Measurements from ENCODE around the gene PCGF6. TPM values are rescaled to one million over a fixed set of nuclear protein-coding genes. Genes with fewer than 3 reads are reported as not detected.

PCGF6 gene
- total RNA-seq, 1 donor from 2014 or later: 5.4 TPM

DNA sequence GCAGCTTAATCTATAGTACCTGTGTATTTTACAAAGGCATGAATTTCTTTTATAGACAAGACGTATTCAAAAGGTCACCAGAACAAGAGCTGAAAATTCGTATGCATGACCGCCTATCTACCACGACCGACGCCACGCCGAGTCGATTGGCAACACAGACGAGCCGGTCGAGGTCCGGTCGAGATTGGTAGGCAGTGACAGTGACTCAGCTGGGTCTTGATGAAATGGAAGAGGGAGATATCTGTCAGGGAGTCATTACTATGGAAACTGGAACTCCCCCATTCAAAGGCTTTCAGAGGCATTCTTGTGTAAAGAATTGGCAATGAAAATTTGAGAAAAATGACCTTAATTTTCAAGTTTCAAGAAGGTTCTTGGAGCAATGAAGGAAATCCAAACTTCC, 43.2 kb upstream of the PCGF6 start:
- Histone ChIP-seq H3K36me3 (peaks cover 53% of the 10 kb centered on the region), H3K27ac (replicated peaks) (no peak overlapping the region), H3K4me1 (peaks cover 56% of the 10 kb centered on the region), H3K9me3 (replicated peaks) (no peaks in the 10 kb centered on the region), H3K27me3 (ENCODE audit: low read depth) (no peaks in the 10 kb centered on the region), H3K4me3 (peak overlapping the region; percentile 88)
- DNase-seq: no peak
- intact Hi-C loops (cut with micrococcal nuclease): no loop called here
- TF ChIP-seq, protein P1, sequence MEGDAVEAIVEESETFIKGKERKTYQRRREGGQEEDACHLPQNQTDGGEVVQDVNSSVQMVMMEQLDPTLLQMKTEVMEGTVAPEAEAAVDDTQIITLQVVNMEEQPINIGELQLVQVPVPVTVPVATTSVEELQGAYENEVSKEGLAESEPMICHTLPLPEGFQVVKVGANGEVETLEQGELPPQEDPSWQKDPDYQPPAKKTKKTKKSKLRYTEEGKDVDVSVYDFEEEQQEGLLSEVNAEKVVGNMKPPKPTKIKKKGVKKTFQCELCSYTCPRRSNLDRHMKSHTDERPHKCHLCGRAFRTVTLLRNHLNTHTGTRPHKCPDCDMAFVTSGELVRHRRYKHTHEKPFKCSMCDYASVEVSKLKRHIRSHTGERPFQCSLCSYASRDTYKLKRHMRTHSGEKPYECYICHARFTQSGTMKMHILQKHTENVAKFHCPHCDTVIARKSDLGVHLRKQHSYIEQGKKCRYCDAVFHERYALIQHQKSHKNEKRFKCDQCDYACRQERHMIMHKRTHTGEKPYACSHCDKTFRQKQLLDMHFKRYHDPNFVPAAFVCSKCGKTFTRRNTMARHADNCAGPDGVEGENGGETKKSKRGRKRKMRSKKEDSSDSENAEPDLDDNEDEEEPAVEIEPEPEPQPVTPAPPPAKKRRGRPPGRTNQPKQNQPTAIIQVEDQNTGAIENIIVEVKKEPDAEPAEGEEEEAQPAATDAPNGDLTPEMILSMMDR (IDR thresholded peaks at IDR 0.05; ENCODE audit: borderline replicate concordance): no peak

DNA sequence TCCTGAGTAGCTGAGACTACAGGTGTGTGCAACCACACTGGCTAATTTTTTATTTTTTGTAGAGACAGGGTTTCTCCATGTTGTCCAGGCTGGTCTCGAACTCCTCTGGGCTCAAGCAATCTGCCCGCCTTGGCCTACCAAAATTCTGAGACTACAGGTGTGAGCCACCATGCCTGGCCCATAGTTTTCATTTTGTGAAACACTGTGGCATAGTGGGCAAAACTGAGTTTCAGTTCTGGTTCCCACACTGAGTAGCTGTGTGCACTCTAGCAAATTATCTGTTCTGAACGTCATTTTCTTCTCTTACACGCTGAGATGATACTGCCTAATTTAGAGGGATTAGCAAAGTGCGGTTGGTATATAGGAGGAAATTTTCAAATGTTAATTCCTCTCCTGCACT, 31.8 kb upstream of the PCGF6 start:
- TF ChIP-seq, protein P1 (IDR thresholded peaks at IDR 0.05; ENCODE audit: borderline replicate concordance): no peak
- no peak overlapping the region for H3K27ac ChIP-seq (replicated peaks)
- H3K4me1 ChIP-seq: no peaks in the 10 kb centered on the region
- DNase-seq: no peak
- intact Hi-C loops (cut with micrococcal nuclease): no loop called here
- H3K36me3 ChIP-seq: peaks cover 85% of the 10 kb centered on the region
- no peaks in the 10 kb centered on the region for H3K9me3 ChIP-seq (replicated peaks)
- no peak overlapping the region for H3K4me3 ChIP-seq
- H3K27me3 ChIP-seq (ENCODE audit: low read depth): no peaks in the 10 kb centered on the region

DNA sequence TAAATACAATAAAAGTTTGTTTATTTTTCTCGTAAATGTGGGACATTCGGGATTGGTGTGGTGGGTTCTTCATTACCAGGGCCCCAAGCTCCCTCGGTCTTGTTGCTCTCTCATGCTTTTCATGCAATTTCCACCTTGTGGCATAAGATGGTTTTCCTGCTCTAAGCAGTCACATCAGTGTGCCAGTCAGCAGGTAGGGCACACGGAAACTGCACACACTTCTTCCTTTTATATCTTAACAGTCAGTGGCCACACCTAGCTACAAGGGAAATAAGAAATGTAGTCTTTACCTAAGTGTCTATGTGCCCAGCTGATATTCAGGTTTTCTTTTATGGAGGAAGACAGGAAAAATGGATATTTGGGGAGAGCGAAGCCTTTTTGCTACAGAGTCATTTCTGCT, 23.3 kb upstream of the PCGF6 start:
- TF ChIP-seq, protein P1 (IDR thresholded peaks at IDR 0.05; ENCODE audit: borderline replicate concordance): no peak
- Histone ChIP-seq H3K9me3 (replicated peaks) (no peaks in the 10 kb centered on the region), H3K27ac (replicated peaks) (no peak overlapping the region), H3K36me3 (peaks cover 50% of the 10 kb centered on the region), H3K4me1 (peaks cover 18% of the 10 kb centered on the region), H3K4me3 (no peak overlapping the region), H3K27me3 (ENCODE audit: low read depth) (no peaks in the 10 kb centered on the region)
- DNase-seq: no peak
- intact Hi-C loops (cut with micrococcal nuclease): no loop called here

DNA sequence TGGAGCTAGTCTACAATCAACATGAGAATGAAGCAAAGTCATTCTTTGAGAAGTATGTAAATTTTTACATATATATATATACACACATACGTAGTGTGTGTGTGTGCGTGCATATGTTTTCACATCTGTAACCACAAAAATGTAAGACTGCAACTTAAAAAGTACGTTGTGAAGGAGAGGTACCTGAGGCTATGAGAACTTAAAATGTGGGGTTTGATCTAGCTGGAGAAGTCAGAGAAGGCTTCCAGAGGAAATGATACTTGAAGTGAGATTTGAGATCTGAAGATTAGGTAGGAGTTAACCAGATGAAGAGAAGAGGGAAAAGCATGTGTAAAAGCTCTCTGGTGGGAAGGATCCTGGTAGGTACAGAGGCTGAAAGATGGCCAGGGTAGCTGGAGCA, 22.6 kb upstream of the PCGF6 start:
- Histone ChIP-seq H3K9me3 (replicated peaks) (no peaks in the 10 kb centered on the region), H3K4me1 (peaks cover 26% of the 10 kb centered on the region), H3K27me3 (ENCODE audit: low read depth) (no peaks in the 10 kb centered on the region), H3K27ac (replicated peaks) (no peak overlapping the region), H3K36me3 (peaks cover 50% of the 10 kb centered on the region), H3K4me3 (no peak overlapping the region)
- no peak for DNase-seq
- TF ChIP-seq, protein P1 (IDR thresholded peaks at IDR 0.05; ENCODE audit: borderline replicate concordance): no peak
- intact Hi-C loops (cut with micrococcal nuclease): no loop called here

DNA sequence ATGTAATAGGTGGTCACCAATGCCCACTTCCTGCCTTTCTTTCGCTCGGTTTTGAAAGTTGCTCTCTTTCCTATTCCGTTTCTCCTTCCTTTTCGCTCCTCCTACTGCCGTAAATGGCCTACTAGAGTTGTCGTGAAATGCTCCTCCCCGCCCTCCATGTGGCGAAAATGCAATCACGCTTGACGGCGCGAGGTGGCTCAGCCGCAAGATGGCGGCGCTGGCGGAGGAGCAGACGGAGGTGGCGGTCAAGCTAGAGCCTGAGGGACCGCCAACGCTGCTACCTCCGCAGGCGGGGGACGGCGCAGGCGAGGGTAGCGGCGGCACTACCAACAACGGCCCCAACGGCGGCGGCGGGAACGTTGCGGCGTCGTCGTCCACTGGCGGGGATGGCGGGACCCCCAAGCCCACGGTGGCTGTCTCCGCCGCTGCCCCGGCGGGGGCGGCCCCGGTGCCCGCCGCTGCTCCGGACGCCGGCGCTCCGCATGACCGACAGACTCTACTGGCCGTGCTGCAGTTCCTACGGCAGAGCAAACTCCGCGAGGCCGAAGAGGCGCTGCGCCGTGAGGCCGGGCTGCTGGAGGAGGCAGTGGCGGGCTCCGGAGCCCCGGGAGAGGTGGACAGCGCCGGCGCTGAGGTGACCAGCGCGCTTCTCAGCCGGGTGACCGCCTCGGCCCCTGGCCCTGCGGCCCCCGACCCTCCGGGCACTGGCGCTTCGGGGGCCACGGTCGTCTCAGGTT, 17.0 kb upstream of the PCGF6 start, which contains the start of gene TAF5:
TSS of gene TAF5 (plus strand) at position 195 of the 737 bp plus-strand sequence. CDS start at position 209, 14 bp downstream.
- peak; percentile 91 for DNase-seq
- H3K4me1 ChIP-seq: peaks cover 38% of the 10 kb centered on the region
- peak within 1 kb of the TSS; percentile 90 for H3K27ac ChIP-seq (replicated peaks)
- TF ChIP-seq, protein P1 (IDR thresholded peaks at IDR 0.05; ENCODE audit: borderline replicate concordance): no peak
- H3K27me3 ChIP-seq (ENCODE audit: low read depth): no peaks in the 10 kb centered on the region
- peak within 1 kb of the TSS; percentile 92 for H3K4me3 ChIP-seq
- H3K36me3 ChIP-seq: peaks cover under 1% of the 10 kb centered on the region
- H3K9me3 ChIP-seq (replicated peaks): no peaks in the 10 kb centered on the region
- intact Hi-C loops (cut with micrococcal nuclease): no loop called here

Measured in left ventricle myocardium inferior (tissue), 1 donor.